OCI-LY3 (cell line): ENCODE results near the gene SHISA2.
A peak's percentile ranks its signal among the peaks of the same experiment; 100 is the strongest.

Experiments
- H2AFZ ChIP-seq: fragments of 200-600, 300-600 bp; shearing (Covaris generic); 2 replicates; pipeline ENCODE4 v1.6.0; 2014; ENCODE audit warnings: antibody characterized with exemption, low read depth, low read length
- H3K27ac ChIP-seq: fragments of 200-600, 300-600 bp; sonication (generic); 2 replicates; pipeline ENCODE4 v1.5.1; 2014; ENCODE audit warnings: mild to moderate bottlenecking, low read length, moderate library complexity, mixed read lengths
- H3K27me3 ChIP-seq: fragments of 200-600, 300-600 bp; sonication (generic); 2 replicates; pipeline ENCODE4 v1.6.1; 2014; ENCODE audit warnings: low read depth, low read length, mixed read lengths
- H3K36me3 ChIP-seq: fragments of 200-600, 300-600 bp; sonication (generic); replicated peaks from 2 replicates; pipeline ENCODE3; 2014; ENCODE audit warnings: low read depth, low read length, mixed read lengths
- H3K4me1 ChIP-seq: fragments of 300-600, 200-600 bp; sonication (generic); 2 replicates; pipeline ENCODE4 v1.6.1; 2014; ENCODE audit warnings: low read length, mixed read lengths
- H3K4me2 ChIP-seq: fragments of 200-600, 300-600 bp; sonication (generic); 2 replicates; pipeline ENCODE4 v1.6.1; 2014; ENCODE audit warnings: low read length, mixed read lengths
- H3K4me3 ChIP-seq: fragments of 300-600, 200-600 bp; sonication (generic); 2 replicates; pipeline ENCODE4 v1.5.1; 2014; ENCODE audit warnings: antibody characterized with exemption, mild to moderate bottlenecking, low read length, moderate library complexity
- H3K79me2 ChIP-seq: fragments of 300-600, 200-600 bp; shearing (Covaris generic); 2 replicates; pipeline ENCODE4 v1.6.1; 2014; ENCODE audit warnings: mild to moderate bottlenecking, low read length, mixed read lengths
- H3K9ac ChIP-seq: fragments of 300-600, 200-600 bp; shearing (Covaris generic); 2 replicates; pipeline ENCODE4 v1.6.0; 2014; ENCODE audit warnings: mild to moderate bottlenecking, low read length, moderate library complexity
- H3K9me3 ChIP-seq: fragments of 200-600, 300-600 bp; shearing (Covaris generic); 2 replicates; pipeline ENCODE4 v1.6.1; 2014; ENCODE audit warnings: low read length, mixed read lengths; ENCODE audit not compliant: insufficient read depth
- H4K20me1 ChIP-seq: fragments of 200-600, 300-600 bp; sonication (generic); 2 replicates; pipeline ENCODE4 v1.6.1; 2016; ENCODE audit warnings: low read length, mixed read lengths; ENCODE audit not compliant: insufficient read depth
- EZH2phosphoT487 ChIP-seq: fragments of 200-600 bp; shearing (Covaris generic); IDR thresholded peaks from 2 replicates; pipeline ENCODE4 v1.6.1; 2018; ENCODE audit warnings: antibody characterized with exemption, mixed run types, low read depth
- TF ChIP-seq, protein P1 (sequence below): fragments of 200-600, 300-600 bp; sonication (generic); IDR thresholded peaks from 2 replicates; pipeline ENCODE4 v1.5.1; 2014; ENCODE audit warnings: antibody characterized with exemption, low read length, low read depth

The SHISA2 gene

DNA sequence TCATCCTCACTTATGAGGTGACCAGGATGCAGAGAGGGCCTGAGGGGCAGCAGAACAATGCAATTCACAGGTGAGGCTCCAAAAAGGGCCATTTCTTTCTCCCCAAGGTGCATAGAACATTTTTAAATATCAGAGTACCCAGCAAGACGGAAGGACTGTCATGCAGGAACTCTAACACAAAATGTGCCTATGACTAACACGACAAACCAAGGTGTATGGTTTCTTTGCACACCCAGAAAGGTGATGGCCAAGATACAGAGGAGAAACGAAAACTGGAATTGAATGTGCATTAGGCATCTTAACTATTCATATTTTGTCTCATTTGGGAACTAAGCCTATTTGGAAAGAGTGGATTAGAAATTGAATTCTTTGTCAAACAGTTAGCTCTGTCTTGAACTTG, 29.9 kb downstream of the SHISA2 start:
- no peaks in the 10 kb centered on the region for H3K79me2 ChIP-seq
- H3K9me3 ChIP-seq: no peaks in the 10 kb centered on the region
- no peak overlapping the region for H3K27ac ChIP-seq
- no peaks in the 10 kb centered on the region for H3K36me3 ChIP-seq
- H3K4me2 ChIP-seq: peak overlapping the region; percentile 38
- H2AFZ ChIP-seq: no peak overlapping the region
- H4K20me1 ChIP-seq: no peaks in the 10 kb centered on the region
- H3K9ac ChIP-seq: no peak overlapping the region
- H3K4me1 ChIP-seq: peaks cover 14% of the 10 kb centered on the region
- H3K4me3 ChIP-seq: no peak overlapping the region
- no peaks in the 10 kb centered on the region; the same call in 1 of the 2 replicates for H3K27me3 ChIP-seq
- TF ChIP-seq, protein P1, sequence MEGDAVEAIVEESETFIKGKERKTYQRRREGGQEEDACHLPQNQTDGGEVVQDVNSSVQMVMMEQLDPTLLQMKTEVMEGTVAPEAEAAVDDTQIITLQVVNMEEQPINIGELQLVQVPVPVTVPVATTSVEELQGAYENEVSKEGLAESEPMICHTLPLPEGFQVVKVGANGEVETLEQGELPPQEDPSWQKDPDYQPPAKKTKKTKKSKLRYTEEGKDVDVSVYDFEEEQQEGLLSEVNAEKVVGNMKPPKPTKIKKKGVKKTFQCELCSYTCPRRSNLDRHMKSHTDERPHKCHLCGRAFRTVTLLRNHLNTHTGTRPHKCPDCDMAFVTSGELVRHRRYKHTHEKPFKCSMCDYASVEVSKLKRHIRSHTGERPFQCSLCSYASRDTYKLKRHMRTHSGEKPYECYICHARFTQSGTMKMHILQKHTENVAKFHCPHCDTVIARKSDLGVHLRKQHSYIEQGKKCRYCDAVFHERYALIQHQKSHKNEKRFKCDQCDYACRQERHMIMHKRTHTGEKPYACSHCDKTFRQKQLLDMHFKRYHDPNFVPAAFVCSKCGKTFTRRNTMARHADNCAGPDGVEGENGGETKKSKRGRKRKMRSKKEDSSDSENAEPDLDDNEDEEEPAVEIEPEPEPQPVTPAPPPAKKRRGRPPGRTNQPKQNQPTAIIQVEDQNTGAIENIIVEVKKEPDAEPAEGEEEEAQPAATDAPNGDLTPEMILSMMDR: no peak
- no peak for TF ChIP-seq EZH2phosphoT487

DNA sequence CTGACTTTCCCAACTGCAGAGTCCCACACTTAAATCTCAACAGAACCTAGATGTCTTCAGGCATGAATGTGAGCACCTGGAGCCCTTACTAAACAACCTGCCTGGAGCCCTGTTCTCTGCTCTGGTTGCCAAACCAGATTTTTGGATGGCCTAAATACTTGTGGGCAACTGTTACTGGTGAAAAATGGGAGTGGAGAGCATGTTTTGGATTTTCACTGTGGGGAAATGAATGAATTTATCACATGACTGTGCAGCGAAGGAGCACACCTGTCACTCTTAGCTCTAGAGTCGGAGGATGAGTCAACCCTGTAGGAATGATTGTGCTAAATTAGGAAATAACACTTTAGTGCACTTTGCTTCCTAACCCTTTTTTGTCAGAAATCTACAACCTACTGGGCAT, 30.3 kb downstream of the SHISA2 start:
- TF ChIP-seq, protein P1: no peak
- H3K4me1 ChIP-seq: peaks cover 14% of the 10 kb centered on the region

DNA sequence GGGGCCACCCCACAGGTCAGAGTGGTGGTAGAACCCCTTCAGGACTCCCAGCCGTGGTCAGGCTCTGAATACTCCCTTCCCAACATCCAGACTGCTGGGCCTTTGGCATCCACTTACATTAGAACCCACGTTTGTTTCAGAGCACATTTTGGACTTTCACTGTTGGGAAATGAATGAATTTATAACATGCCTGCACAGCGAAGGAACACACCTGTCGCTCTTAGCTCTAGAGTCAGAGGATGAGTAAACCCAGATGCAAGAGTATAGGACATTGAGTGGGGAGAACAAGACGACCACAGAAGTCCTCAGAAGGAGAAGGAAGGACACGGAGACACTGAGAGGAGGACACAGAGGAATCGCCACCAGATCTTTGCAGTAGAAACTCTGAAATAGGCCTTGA, 30.9 kb downstream of the SHISA2 start:
- Histone ChIP-seq H3K27me3 (no peaks in the 10 kb centered on the region; the same call in 1 of the 2 replicates), H3K9ac (no peak overlapping the region), H4K20me1 (no peaks in the 10 kb centered on the region), H3K36me3 (no peaks in the 10 kb centered on the region), H3K4me3 (no peak overlapping the region), H3K4me1 (peaks cover 14% of the 10 kb centered on the region), H3K27ac (no peak overlapping the region), H3K9me3 (no peaks in the 10 kb centered on the region), H3K4me2 (no peak overlapping the region), H3K79me2 (no peaks in the 10 kb centered on the region), H2AFZ (no peak overlapping the region)
- TF ChIP-seq, protein P1: no peak
- TF ChIP-seq EZH2phosphoT487: no peak

More for the DNA sequence above, 30.3 kb downstream of the SHISA2 start:
- Histone ChIP-seq H4K20me1 (no peaks in the 10 kb centered on the region), H3K79me2 (no peaks in the 10 kb centered on the region), H2AFZ (no peak overlapping the region), H3K27ac (no peak overlapping the region), H3K4me3 (no peak overlapping the region), H3K9ac (no peak overlapping the region), H3K27me3 (no peaks in the 10 kb centered on the region; the same call in 1 of the 2 replicates), H3K36me3 (no peaks in the 10 kb centered on the region), H3K4me2 (peak overlapping the region; percentile 38), H3K9me3 (no peaks in the 10 kb centered on the region)

DNA sequence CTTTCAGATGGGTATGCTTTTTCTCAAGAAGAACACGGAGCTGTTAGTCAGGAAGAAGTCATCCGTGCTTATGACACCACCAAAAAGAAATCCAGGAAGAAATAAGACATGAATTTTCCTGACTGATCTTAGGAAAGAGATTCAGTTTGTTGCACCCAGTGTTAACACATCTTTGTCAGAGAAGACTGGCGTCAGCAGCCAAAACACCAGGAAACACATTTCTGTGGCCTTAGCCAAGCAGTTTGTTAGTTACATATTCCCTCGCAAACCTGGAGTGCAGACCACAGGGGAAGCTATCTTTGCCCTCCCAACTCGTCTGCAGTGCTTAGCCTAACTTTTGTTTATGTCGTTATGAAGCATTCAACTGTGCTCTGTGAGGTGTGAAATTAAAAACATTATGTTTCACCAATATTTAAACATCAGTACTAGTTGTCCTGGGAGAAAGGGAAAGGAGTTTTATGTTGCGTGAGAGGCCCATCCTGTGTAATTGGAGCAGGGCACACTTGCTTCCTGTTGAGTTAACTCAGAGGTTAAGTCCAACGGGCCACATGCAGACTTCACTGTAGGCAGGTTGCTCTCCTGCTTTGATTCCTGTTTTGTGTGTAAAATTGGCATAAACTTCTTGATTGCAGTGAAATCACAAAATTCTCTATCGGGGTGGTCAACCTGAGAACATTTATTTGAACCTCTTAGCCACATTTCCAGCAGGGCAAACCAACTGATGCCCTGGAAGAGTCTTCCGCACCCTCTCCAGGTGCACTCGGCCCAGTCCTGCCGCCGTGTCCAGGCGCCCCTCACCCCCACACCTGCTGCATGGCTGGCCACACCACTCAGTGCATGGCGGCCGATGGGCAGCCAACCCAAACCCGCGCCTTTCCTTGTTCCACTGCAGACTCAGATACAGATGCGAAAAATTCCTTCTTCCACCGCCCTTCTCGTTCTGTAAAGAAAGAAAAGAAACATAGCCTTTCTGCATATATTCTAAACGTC, 31.6 kb downstream of the SHISA2 start:
- Histone ChIP-seq H3K79me2 (no peaks in the 10 kb centered on the region), H3K27ac (no peak overlapping the region), H3K9me3 (no peaks in the 10 kb centered on the region), H3K9ac (no peak overlapping the region), H3K4me1 (peaks cover 14% of the 10 kb centered on the region), H3K27me3 (no peaks in the 10 kb centered on the region; the same call in 1 of the 2 replicates), H2AFZ (no peak overlapping the region), H4K20me1 (no peaks in the 10 kb centered on the region), H3K4me2 (no peak overlapping the region), H3K36me3 (no peaks in the 10 kb centered on the region), H3K4me3 (no peak overlapping the region)
- no peak for TF ChIP-seq EZH2phosphoT487
- TF ChIP-seq, protein P1: no peak
